GM21723 (cell line): ENCODE data around the gene LTBP3.

Source experiments
- ATAC-seq: cut with Tn5 transposase; IDR thresholded peaks from one replicate; pipeline ENCODE4 v1.9.1; 2021; ENCODE audit warnings: mild to moderate bottlenecking, moderate library complexity; ENCODE audit not compliant: unreplicated experiment

The LTBP3 gene

GRCh38 chr11:65558002-65558929, at the start of gene LTBP3:
Gene LTBP3 (minus strand): TSS chr11:65558359. CDS start chr11:65557959, 400 bp downstream.
- no peak for ATAC-seq

- no peak for ATAC-seq
These were observed 48.9 kb upstream of the LTBP3 start for GRCh38 chr11:65606876-65607613.

- ATAC-seq: no peak
These were observed 46.1 kb upstream of the LTBP3 start for GRCh38 chr11:65604258-65604657.

- ATAC-seq: no peak
These were observed 41.7 kb upstream of the LTBP3 start for GRCh38 chr11:65599955-65600246.

- no peak for ATAC-seq
These were observed 41.2 kb upstream of the LTBP3 start for GRCh38 chr11:65599216-65599954.

- ATAC-seq: no peak
These were observed 40.1 kb upstream of the LTBP3 start for GRCh38 chr11:65598258-65598699.

- no peak for ATAC-seq
These were observed 38.4 kb upstream of the LTBP3 start for GRCh38 chr11:65596520-65596919.

GRCh38 chr11:65595543-65596281, 37.6 kb upstream of the LTBP3 start, which contains the start of gene KCNK7:
Gene KCNK7 (minus strand): TSS chr11:65595800. CDS start chr11:65595772, 28 bp downstream.
- ATAC-seq: no peak

- no peak for ATAC-seq
These were observed 37.0 kb upstream of the LTBP3 start for GRCh38 chr11:65595131-65595530.

- no peak for ATAC-seq
These were observed 35.6 kb upstream of the LTBP3 start for GRCh38 chr11:65593518-65594414.

- ATAC-seq: no peak
These were observed 34.8 kb upstream of the LTBP3 start for GRCh38 chr11:65592858-65593517.

- ATAC-seq: no peak
These were observed 34.0 kb upstream of the LTBP3 start for GRCh38 chr11:65591939-65592857.

GRCh38 chr11:65590240-65590738, 32.1 kb upstream of the LTBP3 start:
- no peak for ATAC-seq

- no peak for ATAC-seq
These were observed 31.5 kb upstream of the LTBP3 start for GRCh38 chr11:65589444-65590239.

- peak; percentile 69 for ATAC-seq
These were observed 30.3 kb upstream of the LTBP3 start for GRCh38 chr11:65588199-65589054.

GRCh38 chr11:65586676-65587075, 28.5 kb upstream of the LTBP3 start:
- no peak for ATAC-seq
